ENCODE results near the gene OSBPL7. TPM values are rescaled to one million over a fixed set of nuclear protein-coding genes. Genes with fewer than 3 reads are reported as not detected.

OSBPL7 gene
- total and polyA plus RNA-seq, 2 donors (not counting 3 experiments of a cell fraction or from before 2014, with no cell fraction given): 16.2 to 29.1 TPM

DNA sequence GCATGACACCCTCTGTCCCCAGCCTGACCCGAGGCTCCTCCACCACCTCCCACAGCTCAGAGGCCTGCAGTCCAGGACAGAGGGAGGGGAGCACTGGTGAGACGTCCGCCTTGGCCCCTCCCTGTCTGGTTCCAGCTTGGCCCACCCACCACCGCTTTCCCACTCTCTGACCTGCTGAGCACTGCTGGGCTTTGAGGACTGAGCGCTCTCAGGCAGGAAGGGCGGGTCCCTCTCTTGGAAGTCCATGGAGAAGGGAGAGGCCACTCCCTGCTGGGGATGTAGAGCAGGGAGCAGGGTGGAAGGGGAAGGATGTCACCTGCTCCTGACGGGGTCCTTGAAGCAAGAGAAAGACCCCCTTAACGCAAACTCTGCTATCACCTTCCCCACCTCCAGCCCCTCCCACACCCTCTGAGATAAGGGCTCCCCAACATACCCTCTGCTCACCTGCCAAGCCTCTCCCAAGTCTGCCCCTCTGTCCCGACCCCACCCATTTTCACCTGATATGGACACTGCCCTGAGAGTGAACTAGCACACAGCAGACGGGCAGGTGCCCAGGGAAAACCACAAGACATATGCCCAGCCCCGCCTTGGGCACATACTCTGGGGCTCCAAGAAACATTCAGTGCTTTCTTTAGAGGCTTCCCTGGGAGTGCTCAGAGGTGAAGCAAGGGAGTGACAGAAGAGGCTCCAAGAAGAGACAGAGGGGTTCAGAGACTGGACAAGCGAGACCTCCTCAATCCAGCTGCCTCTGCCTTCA lies 1.4 kb downstream of the OSBPL7 start:
- POLR2A ChIA-PET: no interaction called here
- Histone ChIP-seq H4K20me1 (replicated peaks; ENCODE audit: control insufficient read depth, extremely low read depth, insufficient read depth, low read length) (no peaks in the 10 kb centered on the region), H3K4me2 (ENCODE audit: insufficient read depth, low read length) (peak overlapping the region; percentile 60), H3K9ac (replicated peaks; ENCODE audit: extremely low read depth, insufficient read depth, low read length) (no peak overlapping the region), H3K36me3 (ENCODE audit: control insufficient read depth in 2 of 2, extremely low read depth in 1 of 2, insufficient read depth in 2 of 2, low read length in 2 of 2) (peaks cover 3 to 37% of the 10 kb centered on the region in 2 experiments), H3K4me3 (replicated peaks in 1 of 3; ENCODE audit: insufficient read depth in 1 of 3, low read depth in 1 of 3, low read length in 3 of 3) (no peak overlapping the region), H3K27me3 (ENCODE audit: control insufficient read depth in 2 of 2, insufficient read depth in 2 of 2, low read length in 2 of 2) (no peaks in the 10 kb centered on the region), H3K9me1 (replicated peaks; ENCODE audit: control insufficient read depth, extremely low read depth, insufficient read depth, low read length) (no peaks in the 10 kb centered on the region), H3K79me2 (ENCODE audit: control insufficient read depth, insufficient read depth, low read length) (peaks cover 9% of the 10 kb centered on the region), H3K9me3 (replicated peaks; ENCODE audit: control insufficient read depth, insufficient read depth, low read length) (no peaks in the 10 kb centered on the region), H3K4me1 (ENCODE audit: control insufficient read depth, extremely low read depth, insufficient read depth, low read length) (peaks cover 17% of the 10 kb centered on the region), H2AFZ (ENCODE audit: low read depth, low read length) (no peak overlapping the region), H3K27ac (ENCODE audit: insufficient read depth, low read depth, low read length) (no peak overlapping the region)
- BruUV-seq (replicated peaks): no TSS peak
- CTCF ChIA-PET: no interaction called here
- FAIRE-seq: no peak
- no peak for DNase-seq (ENCODE audit: low read depth, low spot score)
- dilution Hi-C loops (cut with MboI; ENCODE audit: extremely low pct_ligation_motif_present, low sequenced_read_pairs) (no loop called here), intact Hi-C loops (cut with micrococcal nuclease) (no loop called here)
- no peak for TF ChIP-seq GATA2 (IDR thresholded peaks at IDR 0.05; ENCODE audit: insufficient read depth, insufficient read length, low read depth, low read length)
- TF ChIP-seq, protein P1, sequence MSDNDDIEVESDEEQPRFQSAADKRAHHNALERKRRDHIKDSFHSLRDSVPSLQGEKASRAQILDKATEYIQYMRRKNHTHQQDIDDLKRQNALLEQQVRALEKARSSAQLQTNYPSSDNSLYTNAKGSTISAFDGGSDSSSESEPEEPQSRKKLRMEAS (IDR thresholded peaks at IDR 0.05; ENCODE audit: insufficient read depth, insufficient read length): no peak
- no peak for TF ChIP-seq POLR2AphosphoS5 (IDR thresholded peaks at IDR 0.05; ENCODE audit: insufficient read depth, low read depth, low read length)
- TF ChIP-seq EZH2 (IDR thresholded peaks at IDR 0.05; ENCODE audit: borderline replicate concordance, low read depth, low read length, severe bottlenecking): no peak
- TF ChIP-seq JUN (IDR thresholded peaks at IDR 0.05; ENCODE audit: borderline replicate concordance, insufficient read depth, insufficient read length, low read depth): no peak
- TF ChIP-seq MYC (IDR thresholded peaks at IDR 0.05; ENCODE audit: low read depth, low read length): no peak
- TF ChIP-seq, protein P2, sequence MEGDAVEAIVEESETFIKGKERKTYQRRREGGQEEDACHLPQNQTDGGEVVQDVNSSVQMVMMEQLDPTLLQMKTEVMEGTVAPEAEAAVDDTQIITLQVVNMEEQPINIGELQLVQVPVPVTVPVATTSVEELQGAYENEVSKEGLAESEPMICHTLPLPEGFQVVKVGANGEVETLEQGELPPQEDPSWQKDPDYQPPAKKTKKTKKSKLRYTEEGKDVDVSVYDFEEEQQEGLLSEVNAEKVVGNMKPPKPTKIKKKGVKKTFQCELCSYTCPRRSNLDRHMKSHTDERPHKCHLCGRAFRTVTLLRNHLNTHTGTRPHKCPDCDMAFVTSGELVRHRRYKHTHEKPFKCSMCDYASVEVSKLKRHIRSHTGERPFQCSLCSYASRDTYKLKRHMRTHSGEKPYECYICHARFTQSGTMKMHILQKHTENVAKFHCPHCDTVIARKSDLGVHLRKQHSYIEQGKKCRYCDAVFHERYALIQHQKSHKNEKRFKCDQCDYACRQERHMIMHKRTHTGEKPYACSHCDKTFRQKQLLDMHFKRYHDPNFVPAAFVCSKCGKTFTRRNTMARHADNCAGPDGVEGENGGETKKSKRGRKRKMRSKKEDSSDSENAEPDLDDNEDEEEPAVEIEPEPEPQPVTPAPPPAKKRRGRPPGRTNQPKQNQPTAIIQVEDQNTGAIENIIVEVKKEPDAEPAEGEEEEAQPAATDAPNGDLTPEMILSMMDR (IDR thresholded peaks at IDR 0.05; ENCODE audit: extremely low read depth in 1 of 2, insufficient read depth in 1 of 2, low read depth in 1 of 2, low read length in 2 of 2): no peak
- TF ChIP-seq POLR2A (IDR thresholded peaks at IDR 0.05; ENCODE audit: low read depth, low read length): no peak
